ENCODE measurements around the gene PLA2G2A.

GRCh38 chr1:19938472-19938871, 40.9 kb downstream of the PLA2G2A start:
- no peak for TF ChIP-seq CTCF (IDR thresholded peaks at IDR 0.05)
- no peak for TF ChIP-seq POLR2A (IDR thresholded peaks at IDR 0.05)
- no peak for TF ChIP-seq POLR2AphosphoS5 (IDR thresholded peaks at IDR 0.05)
